Rectal smooth muscle tissue (tissue), 1 donor: ENCODE results near the gene LDB3.
A peak's percentile ranks its signal among the peaks of the same experiment; 100 is the strongest.

Experiments
- H3K27ac ChIP-seq: one replicate; pipeline ENCODE4 v1.7.0; 2013; ENCODE audit warnings: low read depth, low read length, inconsistent platforms
- H3K27me3 ChIP-seq: one replicate; pipeline ENCODE4 v1.7.0; 2013; ENCODE audit warnings: low read length; ENCODE audit not compliant: control insufficient read depth, insufficient read depth
- H3K36me3 ChIP-seq: one replicate; pipeline ENCODE4 v1.7.0; 2013; ENCODE audit warnings: low read length; ENCODE audit not compliant: control insufficient read depth, insufficient read depth
- H3K4me1 ChIP-seq: one replicate; pipeline ENCODE4 v1.7.0; 2013; ENCODE audit warnings: low read length; ENCODE audit not compliant: control insufficient read depth, insufficient read depth
- H3K4me3 ChIP-seq: one replicate; pipeline ENCODE4 v1.7.0; 2013; ENCODE audit warnings: low read length
- H3K9ac ChIP-seq: one replicate; pipeline ENCODE4 v1.7.0; 2013; ENCODE audit warnings: low read length

The LDB3 gene

DNA sequence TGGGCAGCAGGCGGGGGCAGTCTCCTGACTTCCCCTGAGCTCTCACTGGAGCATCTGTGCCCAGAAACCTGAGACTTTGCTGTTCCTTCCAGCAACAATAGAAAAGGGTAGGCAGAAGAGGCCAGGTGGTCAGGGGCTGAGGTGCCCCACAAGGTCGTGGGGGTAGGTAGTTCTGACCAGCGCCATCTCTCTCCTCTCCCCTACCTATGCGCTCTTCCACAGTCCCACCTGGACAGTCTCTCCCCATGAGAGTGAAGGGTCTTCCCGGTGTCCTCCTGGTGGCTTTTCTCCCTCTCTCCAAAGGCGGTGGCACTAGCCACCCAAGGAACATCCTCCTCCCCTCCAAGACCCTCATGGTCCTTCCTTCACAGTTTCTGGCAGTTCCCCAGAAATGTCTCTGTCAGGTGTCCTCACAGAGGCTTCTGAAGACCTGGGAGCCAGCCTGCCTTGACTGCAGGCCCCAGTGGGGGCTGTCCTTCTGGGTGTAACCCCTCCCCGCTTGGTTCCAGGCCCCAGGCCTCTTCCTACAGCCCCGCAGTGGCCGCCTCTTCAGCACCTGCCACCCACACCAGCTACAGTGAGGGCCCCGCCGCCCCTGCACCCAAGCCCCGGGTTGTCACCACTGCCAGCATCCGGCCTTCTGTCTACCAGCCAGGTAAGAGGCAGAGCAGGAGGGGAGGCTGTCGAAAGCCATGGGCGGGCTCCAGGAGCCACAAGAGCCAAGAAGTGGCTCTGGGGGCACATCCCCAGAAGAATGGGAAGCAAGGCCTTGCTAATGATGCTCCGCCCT lies 41.3 kb downstream of the LDB3 start:
- no peak overlapping the region for H3K4me3 ChIP-seq
- H3K9ac ChIP-seq: no peak overlapping the region
- no peaks in the 10 kb centered on the region for H3K36me3 ChIP-seq
- no peaks in the 10 kb centered on the region for H3K27me3 ChIP-seq
- peak overlapping the region; percentile 94 for H3K27ac ChIP-seq
- peaks cover 10% of the 10 kb centered on the region for H3K4me1 ChIP-seq

DNA sequence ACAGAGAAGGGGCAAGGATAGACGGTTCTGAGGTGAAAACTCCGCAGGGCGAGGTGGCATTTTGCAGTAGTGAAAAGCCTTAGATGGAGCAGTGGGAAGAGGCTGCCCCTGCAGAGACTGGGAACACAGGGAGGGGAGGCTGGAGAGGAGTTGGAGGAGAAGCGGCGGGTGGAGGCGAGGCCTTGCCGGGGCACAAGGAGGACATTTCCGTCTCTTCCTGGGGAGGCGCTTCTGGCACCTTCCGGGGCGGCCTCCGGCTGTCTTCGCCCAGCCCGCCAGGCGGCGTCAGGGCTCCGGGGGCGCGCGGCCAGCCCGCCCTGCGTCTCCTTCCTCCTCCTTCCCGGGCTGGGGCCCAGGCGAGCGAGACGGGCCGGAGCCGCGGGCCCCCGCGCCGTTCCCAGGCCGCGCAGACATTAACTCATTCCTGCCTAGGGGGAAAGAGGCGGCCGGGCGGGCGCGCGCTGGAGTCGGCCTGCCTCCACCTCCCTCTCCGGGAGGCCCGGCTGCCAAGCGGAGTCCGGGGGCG lies 42.7 kb downstream of the LDB3 start:
- H3K4me3 ChIP-seq: peak overlapping the region; percentile 65
- no peak overlapping the region for H3K9ac ChIP-seq
- H3K4me1 ChIP-seq: peaks cover 10% of the 10 kb centered on the region
- H3K36me3 ChIP-seq: no peaks in the 10 kb centered on the region
- peak overlapping the region; percentile 94 for H3K27ac ChIP-seq
- H3K27me3 ChIP-seq: no peaks in the 10 kb centered on the region

DNA sequence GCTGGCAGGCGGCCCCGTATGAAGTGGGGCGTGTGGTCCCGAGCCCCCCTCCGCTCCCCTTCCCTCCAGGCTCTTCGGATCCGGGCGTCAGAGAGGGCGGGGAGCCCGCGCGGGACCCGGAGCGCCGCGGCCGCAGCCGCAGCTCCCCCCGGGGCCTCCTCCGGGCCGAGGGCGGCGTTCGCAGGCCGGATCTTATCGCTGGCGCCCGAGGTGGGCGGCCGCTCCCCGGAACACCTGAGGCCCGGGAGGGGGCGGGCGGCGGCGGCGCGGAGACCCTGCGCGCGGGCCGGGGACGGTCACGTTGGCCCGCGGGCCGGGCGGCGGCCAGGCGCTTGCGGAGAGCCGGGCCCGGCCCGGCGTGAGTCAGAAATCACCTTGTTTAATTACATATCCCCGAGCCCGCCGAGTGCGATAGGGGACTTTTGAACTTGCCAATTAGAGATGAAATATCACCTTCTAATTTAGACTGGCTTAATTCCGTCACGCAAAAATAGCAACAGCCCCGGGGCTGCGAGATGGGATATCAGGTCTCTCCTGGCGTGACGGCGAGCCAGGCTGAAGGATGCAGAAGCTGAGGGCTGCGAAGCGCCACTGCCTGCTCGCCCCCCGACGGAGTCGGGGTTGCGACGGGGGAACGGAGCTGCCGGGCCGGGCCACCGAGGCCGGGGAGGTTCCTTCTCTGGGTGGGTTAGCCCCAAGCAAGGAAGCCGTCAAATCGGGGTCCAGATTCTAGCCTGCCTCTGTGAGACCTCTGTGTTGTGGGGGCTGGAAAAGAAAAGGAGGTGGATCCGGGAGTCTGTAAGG lies 43.4 kb downstream of the LDB3 start:
- peak overlapping the region; percentile 71 for H3K9ac ChIP-seq
- peaks cover 10% of the 10 kb centered on the region for H3K4me1 ChIP-seq
- peak overlapping the region; percentile 89 for H3K27ac ChIP-seq
- H3K36me3 ChIP-seq: no peaks in the 10 kb centered on the region
- H3K27me3 ChIP-seq: no peaks in the 10 kb centered on the region
- H3K4me3 ChIP-seq: peak overlapping the region; percentile 65

DNA sequence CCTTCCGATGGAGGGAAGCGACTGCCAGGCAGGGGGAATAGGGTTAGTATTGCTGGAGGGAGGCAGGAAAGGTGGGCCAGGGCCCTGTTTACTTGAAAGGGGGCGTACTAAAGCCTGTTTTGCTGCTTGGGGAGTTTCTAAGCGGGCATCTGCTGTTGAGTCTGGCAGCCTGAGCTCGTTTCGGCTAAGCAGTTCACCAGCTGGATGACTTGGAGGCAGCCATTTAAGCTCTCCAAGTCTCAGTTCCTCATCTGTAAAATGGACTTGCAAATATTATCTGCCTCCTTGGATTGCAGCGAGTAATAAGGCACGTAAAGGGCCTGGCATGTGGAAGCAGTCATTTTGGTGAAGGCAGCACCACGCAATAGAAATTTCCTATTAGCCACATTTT lies 44.0 kb downstream of the LDB3 start:
- peaks cover 10% of the 10 kb centered on the region for H3K4me1 ChIP-seq
- no peaks in the 10 kb centered on the region for H3K36me3 ChIP-seq
- H3K4me3 ChIP-seq: peak overlapping the region; percentile 65
- H3K27me3 ChIP-seq: no peaks in the 10 kb centered on the region
- peak overlapping the region; percentile 89 for H3K27ac ChIP-seq
- H3K9ac ChIP-seq: peak overlapping the region; percentile 71

DNA sequence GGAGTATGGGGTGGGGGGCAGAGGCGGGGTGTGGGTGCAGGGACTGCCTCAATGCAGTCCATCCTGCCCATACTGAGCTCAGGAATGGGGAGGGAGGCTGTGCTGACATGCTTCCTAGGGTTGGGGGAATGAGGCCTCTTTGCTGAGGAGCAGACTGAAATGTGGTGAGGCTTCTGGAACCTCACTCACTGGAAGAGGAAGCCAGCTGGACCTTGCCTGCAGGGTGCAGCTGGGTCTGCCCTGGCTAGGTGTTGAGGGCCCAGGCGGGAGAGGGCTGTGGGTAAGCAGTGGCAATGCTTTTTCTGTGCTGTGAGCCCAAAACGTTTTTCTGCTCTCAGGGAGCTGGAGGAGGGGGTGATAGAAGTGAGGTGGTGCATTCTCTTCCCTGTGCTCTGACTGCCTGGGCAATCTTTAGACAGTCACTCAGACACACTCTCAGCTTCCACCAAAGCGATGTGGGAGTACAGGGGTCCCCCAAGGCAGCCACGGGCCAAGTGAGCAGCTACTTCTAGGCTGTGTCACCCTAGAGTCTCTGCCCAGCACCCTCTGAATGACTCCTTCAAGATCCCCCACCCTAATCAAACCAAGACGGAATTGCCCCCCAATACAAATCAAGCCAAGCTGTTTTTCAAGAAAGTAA lies 47.0 kb downstream of the LDB3 start:
- Histone ChIP-seq H3K9ac (no peak overlapping the region), H3K4me1 (peaks cover 10% of the 10 kb centered on the region), H3K27me3 (no peaks in the 10 kb centered on the region), H3K36me3 (no peaks in the 10 kb centered on the region), H3K4me3 (no peak overlapping the region), H3K27ac (no peak overlapping the region)

DNA sequence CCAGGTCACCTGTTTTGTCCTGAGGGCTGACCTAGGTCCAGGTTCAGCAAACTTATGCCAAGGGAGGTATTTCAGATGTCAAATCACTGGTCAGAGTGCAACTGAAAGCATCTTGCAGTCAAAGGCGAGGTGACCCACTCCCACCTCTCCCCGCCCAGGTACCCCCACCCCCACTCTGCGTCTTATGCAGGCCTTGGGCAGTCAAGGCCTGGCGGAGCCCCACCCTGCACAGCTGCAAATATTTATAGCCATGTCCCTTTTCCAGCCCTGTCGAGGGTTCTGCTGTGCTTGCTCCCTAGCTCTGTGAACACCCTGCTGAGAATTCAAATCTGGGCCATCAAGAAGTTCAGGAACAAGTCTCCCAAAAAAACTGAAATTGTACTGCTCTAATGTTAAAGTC lies 47.5 kb downstream of the LDB3 start:
- Histone ChIP-seq H3K9ac (no peak overlapping the region), H3K4me3 (no peak overlapping the region), H3K36me3 (no peaks in the 10 kb centered on the region), H3K27ac (no peak overlapping the region), H3K4me1 (peaks cover 7% of the 10 kb centered on the region), H3K27me3 (no peaks in the 10 kb centered on the region)

DNA sequence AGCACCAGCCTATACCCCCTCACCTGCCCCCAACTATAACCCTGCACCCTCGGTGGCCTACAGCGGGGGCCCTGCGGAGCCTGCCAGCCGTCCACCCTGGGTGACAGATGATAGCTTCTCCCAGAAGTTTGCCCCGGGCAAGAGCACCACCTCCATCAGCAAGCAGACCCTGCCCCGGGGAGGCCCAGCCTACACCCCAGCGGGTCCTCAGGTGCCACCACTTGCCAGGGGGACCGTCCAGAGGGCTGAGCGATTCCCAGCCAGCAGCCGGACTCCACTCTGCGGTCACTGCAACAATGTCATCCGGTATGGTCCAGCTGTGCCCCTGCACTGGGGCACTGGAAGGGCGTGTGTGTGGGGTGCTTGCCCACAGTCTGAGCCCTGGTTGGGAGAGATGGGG lies 48.2 kb downstream of the LDB3 start:
- no peaks in the 10 kb centered on the region for H3K36me3 ChIP-seq
- H3K27ac ChIP-seq: no peak overlapping the region
- H3K4me1 ChIP-seq: peaks cover 5% of the 10 kb centered on the region
- H3K4me3 ChIP-seq: no peak overlapping the region
- no peak overlapping the region for H3K9ac ChIP-seq
- H3K27me3 ChIP-seq: no peaks in the 10 kb centered on the region

DNA sequence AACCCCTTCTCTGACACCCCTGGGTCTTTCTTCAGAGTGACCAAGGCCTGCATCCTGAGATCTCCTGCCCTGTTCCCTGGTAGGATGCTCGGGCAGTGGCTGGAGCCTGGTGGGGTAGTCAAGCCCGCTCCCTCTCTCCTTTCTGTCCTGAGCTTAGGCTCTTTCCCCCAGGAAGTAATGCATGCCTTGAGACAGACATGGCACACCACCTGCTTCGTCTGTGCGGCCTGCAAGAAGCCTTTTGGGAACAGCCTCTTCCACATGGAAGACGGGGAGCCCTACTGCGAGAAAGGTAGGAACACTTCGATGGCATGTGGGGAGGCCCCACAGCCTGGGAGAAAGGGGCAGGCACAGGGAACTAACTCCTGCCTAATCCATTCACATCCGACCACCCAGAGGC lies 50.2 kb downstream of the LDB3 start:
- no peaks in the 10 kb centered on the region for H3K4me1 ChIP-seq
- no peak overlapping the region for H3K27ac ChIP-seq
- H3K27me3 ChIP-seq: no peaks in the 10 kb centered on the region
- no peak overlapping the region for H3K9ac ChIP-seq
- no peaks in the 10 kb centered on the region for H3K36me3 ChIP-seq
- no peak overlapping the region for H3K4me3 ChIP-seq

DNA sequence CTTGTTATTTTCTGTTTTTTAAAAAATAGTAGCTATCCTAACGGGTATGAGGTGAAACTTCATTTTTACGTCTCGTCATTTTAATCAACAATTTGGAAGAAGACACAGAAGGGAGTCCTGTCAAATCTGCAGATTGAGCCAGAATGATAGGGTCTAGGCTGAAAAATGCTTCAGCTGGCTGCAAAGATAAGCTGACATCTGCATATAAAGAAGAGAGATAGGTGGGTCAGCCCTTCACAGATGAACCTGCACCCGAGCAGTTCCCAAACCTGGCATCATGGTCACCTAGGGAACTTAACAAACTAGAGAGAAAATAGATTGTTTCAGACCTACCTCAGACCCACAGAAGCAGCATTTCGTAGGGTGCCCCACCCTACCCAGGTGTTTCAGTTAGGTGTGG lies 52.9 kb downstream of the LDB3 start:
- Histone ChIP-seq H3K36me3 (peaks cover 2% of the 10 kb centered on the region), H3K9ac (no peak overlapping the region), H3K4me1 (no peaks in the 10 kb centered on the region), H3K27me3 (no peaks in the 10 kb centered on the region), H3K4me3 (no peak overlapping the region), H3K27ac (no peak overlapping the region)

DNA sequence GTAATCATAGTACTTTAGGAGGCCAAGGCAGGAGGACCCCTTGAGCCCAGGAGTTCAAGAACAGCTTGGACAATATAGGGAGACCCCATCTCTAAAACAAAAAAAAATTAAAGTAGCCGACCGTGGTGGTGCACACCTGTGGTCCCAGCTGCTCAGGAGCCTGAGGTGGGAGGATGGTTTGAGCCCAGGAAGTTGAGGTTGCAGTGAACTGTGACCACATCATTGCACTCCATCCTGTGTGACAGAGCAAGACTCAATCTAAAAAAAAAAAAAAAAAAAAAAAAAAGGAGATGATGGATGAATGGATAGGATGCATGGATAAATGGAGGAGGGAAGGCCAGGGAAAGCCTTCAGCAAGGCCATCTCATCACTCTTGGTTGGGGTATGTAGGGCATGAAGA lies 54.7 kb downstream of the LDB3 start:
- Histone ChIP-seq H3K27me3 (no peaks in the 10 kb centered on the region), H3K4me1 (no peaks in the 10 kb centered on the region), H3K9ac (no peak overlapping the region), H3K4me3 (no peak overlapping the region), H3K27ac (no peak overlapping the region), H3K36me3 (peaks cover 2% of the 10 kb centered on the region)

DNA sequence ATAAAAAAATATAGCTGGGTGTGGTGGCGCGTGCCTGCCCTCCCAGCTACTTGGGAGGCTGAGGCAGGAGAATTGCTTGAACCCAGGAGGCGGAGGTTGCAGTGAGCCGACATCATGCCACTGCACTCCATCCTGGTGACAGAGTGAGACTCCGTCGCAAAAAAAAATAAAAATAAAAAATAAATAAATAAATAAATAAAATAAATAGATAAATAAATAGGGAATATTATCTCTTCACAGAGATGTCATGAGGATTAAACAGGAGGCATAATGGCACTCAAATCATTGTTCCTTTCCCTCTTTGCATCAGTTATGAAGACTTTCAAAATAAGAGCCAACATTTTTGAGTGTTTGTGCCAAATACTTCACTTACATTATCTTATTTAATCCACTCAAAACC lies 56.1 kb downstream of the LDB3 start:
- Histone ChIP-seq H3K4me1 (no peaks in the 10 kb centered on the region), H3K36me3 (peaks cover 2% of the 10 kb centered on the region), H3K9ac (no peak overlapping the region), H3K4me3 (no peak overlapping the region), H3K27ac (no peak overlapping the region), H3K27me3 (no peaks in the 10 kb centered on the region)

DNA sequence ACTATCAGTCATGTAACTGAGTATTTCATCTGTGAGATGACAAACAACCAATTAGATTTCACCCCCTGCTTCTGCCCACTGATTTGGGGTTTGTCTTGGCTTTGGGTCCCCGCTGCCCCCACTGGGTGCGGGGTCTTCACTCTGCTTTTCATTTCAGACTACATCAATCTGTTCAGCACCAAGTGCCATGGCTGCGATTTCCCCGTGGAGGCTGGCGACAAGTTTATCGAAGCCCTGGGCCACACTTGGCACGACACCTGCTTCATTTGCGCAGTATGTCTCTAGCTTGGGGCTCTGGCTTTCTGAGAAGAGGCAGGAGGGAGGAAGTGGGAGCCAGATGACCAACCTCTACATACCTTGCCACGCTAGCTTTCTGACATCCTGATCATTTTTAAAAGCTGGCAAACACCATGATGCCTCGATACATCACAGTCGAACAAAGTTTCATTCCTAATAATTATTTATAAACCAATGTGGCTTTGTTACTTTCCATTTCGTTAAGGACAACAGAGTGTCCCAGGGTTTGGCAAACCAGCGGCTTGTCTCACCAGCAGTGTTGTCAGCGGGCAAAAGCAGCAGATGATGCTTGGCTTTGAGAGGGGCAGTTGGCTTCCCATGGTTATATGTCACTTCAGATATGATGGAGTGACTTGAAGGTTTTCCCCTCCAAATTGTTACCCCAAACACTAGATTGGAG lies 57.8 kb downstream of the LDB3 start:
- Histone ChIP-seq H3K4me3 (no peak overlapping the region), H3K27ac (peak overlapping the region; percentile 65), H3K36me3 (peaks cover 2% of the 10 kb centered on the region), H3K27me3 (no peaks in the 10 kb centered on the region), H3K4me1 (peaks cover 6% of the 10 kb centered on the region), H3K9ac (no peak overlapping the region)
